Transverse colon (tissue), 4 donors: ENCODE measurements around the gene UBE2L5. TPM values are rescaled to one million over a fixed set of nuclear protein-coding genes. Genes with fewer than 3 reads are reported as not detected.
"Not testable (repeated sequence)": the region's sequence is repeated elsewhere in the genome, so short reads cannot be mapped to it uniquely, and the experiment has no call there.

Experiments used
- DNase-seq: peaks from one replicate; pipeline ENCODE4 v3.0.0-alpha.2; 2019
- H3K27ac ChIP-seq, 4 donors: fragments of 200-600 bp; sonication (generic); 2 replicates each; pipeline ENCODE4 v1.5.1; 2016 to 2018; ENCODE audit warnings: inconsistent platforms in 4 of 4
- H3K27me3 ChIP-seq: fragments of 200-600 bp; sonication (generic); 2 replicates; pipeline ENCODE4 v1.5.1; 2017; ENCODE audit warnings: inconsistent platforms
- H3K36me3 ChIP-seq, 4 donors: fragments of 200-600 bp; sonication (generic); 2 replicates each; pipeline ENCODE4 v1.5.1; 2017 to 2019; ENCODE audit warnings: inconsistent platforms in 4 of 4
- H3K4me1 ChIP-seq, 4 donors: fragments of 200-600 bp; sonication (generic); 2 replicates each; pipeline ENCODE4 v1.5.1; 2017 to 2020; ENCODE audit warnings: inconsistent platforms in 4 of 4
- H3K4me3 ChIP-seq, 4 donors: fragments of 200-600 bp; sonication (generic); 1 replicate in 1 of 4; 2 replicates in 3 of 4; pipeline versions ENCODE4 v1.5.1 to v1.6.1; 2017 to 2019; ENCODE audit warnings: inconsistent platforms in 4 of 4
- H3K9me3 ChIP-seq, 2 donors: fragments of 200-600 bp; sonication (generic); 2 replicates each; pipeline ENCODE4 v1.5.1; 2017 to 2019; ENCODE audit warnings: inconsistent platforms in 2 of 2
- EP300 ChIP-seq: sonication (generic); formaldehyde crosslinking; IDR thresholded peaks from one replicate; pipeline ENCODE4 v1.6.1; 2017; ENCODE audit warnings: antibody characterized with exemption, low read depth
- POLR2A ChIP-seq: fragments of 450-650 bp; IDR thresholded peaks from one replicate; pipeline ENCODE4 v1.6.1; 2016; ENCODE audit warnings: antibody characterized with exemption, mild to moderate bottlenecking, moderate library complexity
- POLR2AphosphoS5 ChIP-seq, 3 donors: sonication (generic); formaldehyde crosslinking; IDR thresholded peaks; one replicate each; pipeline ENCODE4 v1.6.1; 2016; ENCODE audit warnings: antibody characterized with exemption in 3 of 3
- WGBS, 2 donors: methylation state at CpG; one replicate each; pipeline ENCODE4 v1.1.5; 2018; ENCODE audit warnings: low coverage in 1 of 2; 5-methylcytosine and 5-hydroxymethylcytosine counted together
- in situ Hi-C, 4 donors: fragments of 200-750 bp; cut with MboI; loops; one replicate each; pipeline versions ENCODE4 v1.15.0 to v1.15.1; 2017; ENCODE audit warnings: low sequenced_read_pairs in 3 of 4, low pct_ligation_motif_present in 1 of 4, low pct_unique_long_range_greater_than_20kb in 1 of 4
- intact Hi-C: fragments of 100-400 bp; cut with DNase I; formaldehyde crosslinking; loops from one replicate; pipeline ENCODE4 v1.15.1; 2023; ENCODE audit warnings: low total_unique reads
- total RNA-seq, 4 donors: library from RNA; depleted of rRNA; stranded (reverse); fragments of >200 nt; gene quantifications; one replicate each; pipeline ENCODE4 v1.1.0, GENCODE V29; 2016
- TF ChIP-seq, protein P1 (sequence below), 5 experiments: fragments of 200-600 bp in 3 of 5; fragments of 450-650 bp in 2 of 5; sonication (generic) in 3 of 5; IDR thresholded peaks; 1 replicate in 2 of 5; 2 replicates in 3 of 5; pipeline ENCODE4 v1.5.1; 2016 to 2017; ENCODE audit warnings: antibody characterized with exemption in 5 of 5, inconsistent platforms in 3 of 5, mild to moderate bottlenecking in 2 of 5, moderate library complexity in 1 of 5

The UBE2L5 gene
- total RNA-seq, 4 donors from 2014 or later = not detected

DNA sequence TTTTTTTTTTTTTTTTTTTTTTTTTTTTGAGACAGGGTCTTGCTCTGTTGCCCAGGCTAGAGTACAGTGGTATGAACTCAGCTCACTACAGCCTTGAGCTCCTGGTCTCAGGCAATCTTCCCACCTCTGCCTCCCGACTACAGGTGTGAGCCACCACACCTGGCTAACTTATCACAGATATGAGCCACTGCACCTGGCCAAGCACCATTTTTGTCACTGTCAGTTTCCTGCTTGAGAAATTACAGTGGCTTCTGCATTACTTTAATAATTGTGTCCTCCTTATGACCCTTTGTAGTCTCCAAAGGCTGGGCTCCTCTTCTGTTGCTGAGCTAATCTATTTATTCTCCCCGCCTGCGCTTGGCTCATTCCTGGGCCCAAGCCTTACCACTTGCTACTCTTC is 16.0 kb downstream of the UBE2L5 start:
- in situ Hi-C loops = no loop called here

DNA sequence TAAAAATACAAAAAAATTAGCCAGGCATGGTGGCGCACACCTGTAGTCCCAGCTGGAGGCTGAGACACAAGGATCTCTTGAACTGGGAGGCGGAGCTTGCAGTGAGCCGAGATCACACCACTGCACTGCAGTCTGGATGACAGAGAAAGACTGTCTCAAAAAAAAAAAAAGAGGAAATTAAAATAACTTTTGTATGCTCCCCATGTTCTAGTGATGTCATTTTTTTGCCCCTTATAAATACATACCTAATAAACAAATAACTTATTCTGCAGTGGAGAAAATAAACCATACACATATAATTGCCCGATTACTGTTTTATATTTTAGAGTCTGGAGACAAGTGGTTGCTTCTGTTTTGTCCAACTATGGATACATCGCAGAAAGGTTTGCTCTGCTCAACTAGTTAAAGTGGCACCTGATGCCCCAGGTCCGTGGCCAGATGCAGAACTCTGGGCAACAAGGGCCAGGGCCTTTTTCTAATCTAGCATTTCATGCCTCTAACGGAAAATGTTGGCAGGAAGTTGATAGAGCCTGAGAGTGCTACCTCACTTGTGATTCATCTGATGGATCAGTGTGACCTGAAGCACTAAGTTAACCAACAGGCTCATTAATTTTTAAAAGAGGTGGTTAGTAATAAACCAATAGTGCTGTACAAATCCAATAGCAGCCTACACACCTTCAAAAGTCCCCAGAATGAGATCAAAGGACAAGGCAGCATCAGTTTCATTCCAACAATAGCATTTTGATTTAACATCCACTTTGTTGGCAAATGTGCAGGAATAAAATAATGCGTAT is 18.8 kb downstream of the UBE2L5 start:
- intact Hi-C loops = no loop called here
- in situ Hi-C loops = no loop called here

More for the DNA sequence above, 16.0 kb downstream of the UBE2L5 start:
- TF ChIP-seq POLR2A = no peak
- no peak for TF ChIP-seq EP300
- TF ChIP-seq, protein P1, sequence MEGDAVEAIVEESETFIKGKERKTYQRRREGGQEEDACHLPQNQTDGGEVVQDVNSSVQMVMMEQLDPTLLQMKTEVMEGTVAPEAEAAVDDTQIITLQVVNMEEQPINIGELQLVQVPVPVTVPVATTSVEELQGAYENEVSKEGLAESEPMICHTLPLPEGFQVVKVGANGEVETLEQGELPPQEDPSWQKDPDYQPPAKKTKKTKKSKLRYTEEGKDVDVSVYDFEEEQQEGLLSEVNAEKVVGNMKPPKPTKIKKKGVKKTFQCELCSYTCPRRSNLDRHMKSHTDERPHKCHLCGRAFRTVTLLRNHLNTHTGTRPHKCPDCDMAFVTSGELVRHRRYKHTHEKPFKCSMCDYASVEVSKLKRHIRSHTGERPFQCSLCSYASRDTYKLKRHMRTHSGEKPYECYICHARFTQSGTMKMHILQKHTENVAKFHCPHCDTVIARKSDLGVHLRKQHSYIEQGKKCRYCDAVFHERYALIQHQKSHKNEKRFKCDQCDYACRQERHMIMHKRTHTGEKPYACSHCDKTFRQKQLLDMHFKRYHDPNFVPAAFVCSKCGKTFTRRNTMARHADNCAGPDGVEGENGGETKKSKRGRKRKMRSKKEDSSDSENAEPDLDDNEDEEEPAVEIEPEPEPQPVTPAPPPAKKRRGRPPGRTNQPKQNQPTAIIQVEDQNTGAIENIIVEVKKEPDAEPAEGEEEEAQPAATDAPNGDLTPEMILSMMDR (IDR thresholded peaks at IDR 0.05) = no peak
- TF ChIP-seq POLR2AphosphoS5 (IDR thresholded peaks at IDR 0.05) = no peak
- H3K27ac ChIP-seq = no peak overlapping the region
- intact Hi-C loops = no loop called here
- no peaks in the 10 kb centered on the region for H3K4me1 ChIP-seq
- DNase-seq = no peak
- no peaks in the 10 kb centered on the region for H3K27me3 ChIP-seq
- no peaks in the 10 kb centered on the region for H3K9me3 ChIP-seq
- no peak overlapping the region for H3K4me3 ChIP-seq
- WGBS, 2 donors = 98 to 100% methylated on average over 1 to 3 of the region's 3 CpGs
- H3K36me3 ChIP-seq = no peaks in the 10 kb centered on the region

DNA sequence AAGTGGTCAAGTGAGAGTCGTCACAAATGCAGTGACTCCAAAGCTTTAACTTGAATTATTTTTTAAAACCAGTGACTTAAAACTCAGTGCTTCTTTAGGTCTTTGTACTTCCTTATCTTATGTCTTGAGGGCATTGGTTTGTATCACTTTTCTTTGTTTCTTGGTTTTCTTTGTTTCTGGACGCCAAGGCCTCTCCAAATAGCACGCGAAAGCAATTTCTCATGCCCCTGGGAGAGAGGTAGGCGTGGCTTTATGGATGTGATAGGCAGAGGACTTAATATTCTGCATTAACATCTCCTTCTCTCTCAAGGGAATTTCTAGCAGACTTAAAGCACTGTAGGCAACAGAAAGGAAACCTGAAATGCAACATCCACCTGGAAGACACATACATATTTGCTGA is 20.6 kb downstream of the UBE2L5 start:
- Histone ChIP-seq H3K4me1 (peaks cover 9 to 15% (median 12%) of the 10 kb centered on the region in 4 donors), H3K27me3 (no peaks in the 10 kb centered on the region), H3K36me3 (no peaks in the 10 kb centered on the region), H3K9me3 (no peaks in the 10 kb centered on the region), H3K27ac (no peak overlapping the region), H3K4me3 (no peak overlapping the region)
- in situ Hi-C loops = no loop called here
- no peak for DNase-seq
- intact Hi-C loops = no loop called here
- no peak for TF ChIP-seq POLR2AphosphoS5 (IDR thresholded peaks at IDR 0.05)
- TF ChIP-seq EP300 = no peak
- TF ChIP-seq, protein P1 (IDR thresholded peaks at IDR 0.05) = no peak
- no peak for TF ChIP-seq POLR2A
- 58 to 64% methylated on average over 5 of the region's 5 CpGs for WGBS, 2 donors

More for the DNA sequence above, 18.8 kb downstream of the UBE2L5 start:
- TF ChIP-seq EP300 (no peak), POLR2AphosphoS5 (IDR thresholded peaks at IDR 0.05) (no peak), POLR2A (no peak)
- TF ChIP-seq, protein P1 (IDR thresholded peaks at IDR 0.05) = no peak
- H3K4me3 ChIP-seq = no peak overlapping the region
- no peaks in the 10 kb centered on the region for H3K27me3 ChIP-seq
- H3K36me3 ChIP-seq = no peaks in the 10 kb centered on the region
- 70 to 75% methylated on average over 8 of the region's 8 CpGs for WGBS, 2 donors
- H3K27ac ChIP-seq = no peak overlapping the region
- no peak for DNase-seq
- peaks cover 5 to 11% (median 9%) of the 10 kb centered on the region in 4 donors for H3K4me1 ChIP-seq
- no peaks in the 10 kb centered on the region for H3K9me3 ChIP-seq

DNA sequence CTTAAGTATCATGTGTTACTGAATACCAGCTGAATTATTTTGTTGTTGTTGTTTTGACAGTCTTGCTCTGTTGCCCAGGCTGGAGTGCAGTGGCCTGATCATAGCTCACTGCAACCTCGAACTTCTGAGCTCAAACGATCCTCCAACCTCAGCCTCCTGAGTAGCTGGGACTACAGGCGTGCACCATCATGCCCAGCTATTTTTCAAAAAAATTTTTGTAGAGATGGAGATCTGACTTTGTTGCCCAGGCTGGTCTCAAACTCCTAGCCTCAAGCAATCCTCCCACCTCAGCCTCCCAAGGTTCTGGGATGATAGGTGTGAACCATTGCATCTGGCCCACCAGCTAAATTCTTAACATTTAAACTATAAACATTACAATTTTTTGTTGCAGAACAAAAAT is 21.2 kb downstream of the UBE2L5 start:
- H3K36me3 ChIP-seq, intact Hi-C loops: not testable (repeated sequence)

More for the DNA sequence above, 21.2 kb downstream of the UBE2L5 start:
- in situ Hi-C loops, H3K4me3 ChIP-seq, H3K27me3 ChIP-seq, H3K27ac ChIP-seq, DNase-seq, H3K9me3 ChIP-seq: not testable (repeated sequence)
- H3K4me1 ChIP-seq = peaks cover 9 to 15% (median 12%) of the 10 kb centered on the region in 4 donors
- 80 to 87% methylated on average over 2 to 3 of the region's 3 CpGs for WGBS, 2 donors
